Measurements from ENCODE around the gene WNT11. TPM values are rescaled to one million over a fixed set of nuclear protein-coding genes. Genes with fewer than 3 reads are reported as not detected.

WNT11 gene
- total RNA-seq, 1 experiment from 2014 or later = not detected

- DNase-seq (ENCODE audit: low read depth) = no peak
These were observed 29.8 kb downstream of the WNT11 start for GRCh38 chr11:76176463-76176862.

GRCh38 chr11:76175783-76176182 lies 30.5 kb downstream of the WNT11 start:
- no peak for DNase-seq (ENCODE audit: low read depth)

- no peak for DNase-seq (ENCODE audit: low read depth)
These were observed 32.0 kb downstream of the WNT11 start for GRCh38 chr11:76174330-76174729.

GRCh38 chr11:76173663-76174062 lies 32.6 kb downstream of the WNT11 start:
- DNase-seq (ENCODE audit: low read depth) = peak; percentile 34

- DNase-seq (ENCODE audit: low read depth) = no peak
These were observed 33.7 kb downstream of the WNT11 start for GRCh38 chr11:76172583-76172982.

GRCh38 chr11:76170468-76170867 lies 35.8 kb downstream of the WNT11 start:
- DNase-seq (ENCODE audit: low read depth) = no peak

- no peak for DNase-seq (ENCODE audit: low read depth)
These were observed 36.8 kb downstream of the WNT11 start for GRCh38 chr11:76169473-76169896.

- DNase-seq (ENCODE audit: low read depth) = no peak
These were observed 38.7 kb downstream of the WNT11 start for GRCh38 chr11:76167590-76167989.

GRCh38 chr11:76166314-76166713 lies 40.0 kb downstream of the WNT11 start:
- peak; percentile 33 for DNase-seq (ENCODE audit: low read depth)

GRCh38 chr11:76164861-76165751 lies 41.2 kb downstream of the WNT11 start:
- no peak for DNase-seq (ENCODE audit: low read depth)

GRCh38 chr11:76164081-76164480 lies 42.2 kb downstream of the WNT11 start:
- DNase-seq (ENCODE audit: low read depth) = no peak

GRCh38 chr11:76163289-76163880 lies 42.9 kb downstream of the WNT11 start:
- DNase-seq (ENCODE audit: low read depth) = no peak

- DNase-seq (ENCODE audit: low read depth) = no peak
These were observed 43.7 kb downstream of the WNT11 start for GRCh38 chr11:76162336-76163288.

- no peak for DNase-seq (ENCODE audit: low read depth)
These were observed 44.9 kb downstream of the WNT11 start for GRCh38 chr11:76161261-76161961.

- DNase-seq (ENCODE audit: low read depth) = no peak
These were observed 45.4 kb downstream of the WNT11 start for GRCh38 chr11:76160856-76161255.

GRCh38 chr11:76159983-76160661 lies 46.2 kb downstream of the WNT11 start:
- no peak for DNase-seq (ENCODE audit: low read depth)

GRCh38 chr11:76159303-76159937 lies 46.9 kb downstream of the WNT11 start:
- DNase-seq (ENCODE audit: low read depth) = no peak

GRCh38 chr11:76158394-76159302 lies 47.7 kb downstream of the WNT11 start:
- no peak for DNase-seq (ENCODE audit: low read depth)

GRCh38 chr11:76157891-76158290 lies 48.4 kb downstream of the WNT11 start:
- DNase-seq (ENCODE audit: low read depth) = no peak
